ENCODE measurements around the gene ODAPH. TPM values are rescaled to one million over a fixed set of nuclear protein-coding genes. Genes with fewer than 3 reads are reported as not detected.

Gene ODAPH
- total RNA-seq, 4 donors from 2014 or later = 0.23 TPM; not detected in 3

- no peaks in the 10 kb centered on the region for H3K27me3 ChIP-seq
- no peak overlapping the region for H3K4me3 ChIP-seq
- no peak overlapping the region for H3K27ac ChIP-seq
- intact Hi-C loops (cut with DNase I) = no loop called here
- H3K4me1 ChIP-seq = no peaks in the 10 kb centered on the region
- no peaks in the 10 kb centered on the region for H3K9me3 ChIP-seq
- WGBS, 2 donors = 84 to 90% methylated on average over 2 of the region's 2 CpGs
- H3K36me3 ChIP-seq = peaks cover 0 to 12% (median 0%) of the 10 kb centered on the region in 3 donors
- no peak for TF ChIP-seq CTCF (IDR thresholded peaks at IDR 0.05)
- no peak for TF ChIP-seq POLR2A (IDR thresholded peaks at IDR 0.05)
- no peak for DNase-seq
Observed at GRCh38 chr4:75549019-75549418, 6.8 kb upstream of the ODAPH start.

GRCh38 chr4:75552452-75552851 lies 3.4 kb upstream of the ODAPH start:
- no peak overlapping the region for H3K27ac ChIP-seq
- no peak for DNase-seq
- intact Hi-C loops (cut with DNase I) = no loop called here
- H3K9me3 ChIP-seq = no peaks in the 10 kb centered on the region
- H3K4me1 ChIP-seq = no peaks in the 10 kb centered on the region
- no peak overlapping the region for H3K4me3 ChIP-seq
- no peaks in the 10 kb centered on the region for H3K36me3 ChIP-seq
- no peak for TF ChIP-seq POLR2A (IDR thresholded peaks at IDR 0.05)
- no peak for TF ChIP-seq CTCF (IDR thresholded peaks at IDR 0.05)
- peaks cover 0 to 7% (median 0%) of the 10 kb centered on the region in 4 donors for H3K27me3 ChIP-seq

- intact Hi-C loops (cut with DNase I) = no loop called here
- H3K4me3 ChIP-seq = no peak overlapping the region
- no peaks in the 10 kb centered on the region for H3K9me3 ChIP-seq
- H3K27ac ChIP-seq = no peak overlapping the region
- no peak for DNase-seq
- TF ChIP-seq POLR2A (IDR thresholded peaks at IDR 0.05) (no peak), CTCF (IDR thresholded peaks at IDR 0.05) (no peak)
- no peaks in the 10 kb centered on the region for H3K36me3 ChIP-seq
- 78 to 84% methylated on average over 8 of the region's 8 CpGs for WGBS, 2 donors
- H3K4me1 ChIP-seq = no peaks in the 10 kb centered on the region
- H3K27me3 ChIP-seq = peaks cover 0 to 7% (median 0%) of the 10 kb centered on the region in 4 donors
Observed at GRCh38 chr4:75557696-75558095, 1.8 kb downstream of the ODAPH start.

- Histone ChIP-seq H3K9me3 (no peaks in the 10 kb centered on the region), H3K27ac (no peak overlapping the region), H3K4me1 (no peaks in the 10 kb centered on the region), H3K27me3 (peaks cover 0 to 7% (median 0%) of the 10 kb centered on the region in 4 donors), H3K4me3 (no peak overlapping the region), H3K36me3 (no peaks in the 10 kb centered on the region)
- intact Hi-C loops (cut with DNase I) = no loop called here
- WGBS, 2 donors = 71 to 72% methylated on average over 8 of the region's 8 CpGs
- no peak for TF ChIP-seq CTCF (IDR thresholded peaks at IDR 0.05)
- TF ChIP-seq POLR2A (IDR thresholded peaks at IDR 0.05) = no peak
- no peak for DNase-seq
Observed at GRCh38 chr4:75561789-75562188, 5.9 kb downstream of the ODAPH start.

- DNase-seq = no peak
- no peaks in the 10 kb centered on the region for H3K4me1 ChIP-seq
- WGBS, 2 donors = 84 to 91% methylated on average over 11 of the region's 11 CpGs
- no peaks in the 10 kb centered on the region for H3K36me3 ChIP-seq
- TF ChIP-seq CTCF (IDR thresholded peaks at IDR 0.05) = no peak
- no peak for TF ChIP-seq POLR2A (IDR thresholded peaks at IDR 0.05)
- peaks cover 0 to 5% (median 0%) of the 10 kb centered on the region in 4 donors for H3K27me3 ChIP-seq
- H3K4me3 ChIP-seq = no peak overlapping the region
- H3K27ac ChIP-seq = no peak overlapping the region
- no peaks in the 10 kb centered on the region for H3K9me3 ChIP-seq
- intact Hi-C loops (cut with DNase I) = no loop called here
Observed at GRCh38 chr4:75564023-75564422, 8.2 kb downstream of the ODAPH start.

Measured in esophagus squamous epithelium (tissue), 5 donors.